Immature natural killer cell (primary cell): ENCODE results near the gene TRIM67. TPM values are rescaled to one million over a fixed set of nuclear protein-coding genes. Genes with fewer than 3 reads are reported as not detected.

Experiments
- DNase-seq, 3 donors: peaks; one replicate each; pipeline ENCODE4 v3.0.0; 2022; ENCODE audit warnings: mixed read lengths in 1 of 3
- H3K27ac Mint-ChIP-seq, 6 donors: one replicate each; pipeline ENCODE4 v1.8.0; 2020; ENCODE audit warnings: mixed read lengths in 6 of 6, mild to moderate bottlenecking in 5 of 6, inconsistent platforms in 4 of 6, moderate library complexity in 3 of 6
- H3K27me3 Mint-ChIP-seq, 3 donors: one replicate each; pipeline ENCODE4 v1.8.0; 2020 to 2021; ENCODE audit warnings: low read depth in 3 of 3, mild to moderate bottlenecking in 3 of 3, mixed read lengths in 3 of 3, moderate library complexity in 3 of 3, inconsistent platforms in 1 of 3
- H3K36me3 Mint-ChIP-seq, 3 donors: one replicate each; pipeline ENCODE4 v1.8.0; 2020; ENCODE audit warnings: mixed read lengths in 3 of 3, inconsistent platforms in 2 of 3, mild to moderate bottlenecking in 2 of 3
- H3K4me1 Mint-ChIP-seq, 2 donors: one replicate each; pipeline ENCODE4 v1.8.0; 2020; ENCODE audit warnings: inconsistent platforms in 2 of 2, mild to moderate bottlenecking in 2 of 2, mixed read lengths in 2 of 2, moderate library complexity in 1 of 2
- H3K4me3 Mint-ChIP-seq, 5 donors: one replicate each; pipeline ENCODE4 v1.8.0; 2020; ENCODE audit warnings: mild to moderate bottlenecking in 5 of 5, mixed read lengths in 5 of 5, inconsistent platforms in 3 of 5, moderate library complexity in 3 of 5
- H3K9me3 Mint-ChIP-seq, 6 donors: one replicate each; pipeline ENCODE4 v1.8.0; 2020; ENCODE audit warnings: mild to moderate bottlenecking in 6 of 6, mixed read lengths in 6 of 6, inconsistent platforms in 4 of 6, moderate library complexity in 3 of 6
- polyA plus RNA-seq, 3 donors: library from polyadenylated mRNA; unstranded; fragments of 300-500 nt; fragmentation: Illumina TruSeq; gene quantifications; one replicate each; pipeline ENCODE4 v1.2.3, GENCODE V29; 2021

TRIM67 gene
- polyA plus RNA-seq, 3 donors from 2014 or later, result not detected

GRCh38 chr1:231260351-231260750 lies 98.5 kb downstream of the TRIM67 start:
- H3K4me1 Mint-ChIP-seq, result peaks cover 0 to 13% of the 10 kb centered on the region in 2 donors

GRCh38 chr1:231264642-231265041 lies 102.8 kb downstream of the TRIM67 start:
- Mint-ChIP-seq H3K4me3 (no peak overlapping the region), H3K9me3 (no peaks in the 10 kb centered on the region)

More at GRCh38 chr1:231260351-231260750, 98.5 kb downstream of the TRIM67 start:
- no peak for DNase-seq
- no peak overlapping the region for H3K4me3 Mint-ChIP-seq
- H3K9me3 Mint-ChIP-seq, result peaks cover 0 to 2% (median 0%) of the 10 kb centered on the region in 6 donors
- H3K27me3 Mint-ChIP-seq, result peaks cover 0 to 2% (median 0%) of the 10 kb centered on the region in 3 donors
- H3K36me3 Mint-ChIP-seq, result peaks cover 39 to 70% (median 45%) of the 10 kb centered on the region in 3 donors
- no peak overlapping the region for H3K27ac Mint-ChIP-seq

GRCh38 chr1:231265379-231265778 lies 103.5 kb downstream of the TRIM67 start:
- H3K4me3 Mint-ChIP-seq, result no peak overlapping the region
- peak overlapping the region in 1 of 6 donors; percentile 66 for H3K27ac Mint-ChIP-seq
- no peaks in the 10 kb centered on the region for H3K27me3 Mint-ChIP-seq
- no peaks in the 10 kb centered on the region for H3K4me1 Mint-ChIP-seq
- DNase-seq, result no peak
- no peaks in the 10 kb centered on the region for H3K9me3 Mint-ChIP-seq
- peaks cover 32 to 64% (median 37%) of the 10 kb centered on the region in 3 donors for H3K36me3 Mint-ChIP-seq

More at GRCh38 chr1:231264642-231265041, 102.8 kb downstream of the TRIM67 start:
- no peaks in the 10 kb centered on the region for H3K27me3 Mint-ChIP-seq
- peaks cover 31 to 67% (median 38%) of the 10 kb centered on the region in 3 donors for H3K36me3 Mint-ChIP-seq
- peak overlapping the region in 1 of 6 donors; percentile 34 for H3K27ac Mint-ChIP-seq
- DNase-seq, result no peak
- no peaks in the 10 kb centered on the region for H3K4me1 Mint-ChIP-seq

- H3K27ac Mint-ChIP-seq, result peak overlapping the region in 1 of 6 donors; percentile 66
- H3K36me3 Mint-ChIP-seq, result peaks cover 28 to 61% (median 34%) of the 10 kb centered on the region in 3 donors
- no peak overlapping the region for H3K4me3 Mint-ChIP-seq
Measured at GRCh38 chr1:231266811-231267322, 105.0 kb downstream of the TRIM67 start.

More at GRCh38 chr1:231266811-231267322, 105.0 kb downstream of the TRIM67 start:
- no peaks in the 10 kb centered on the region for H3K9me3 Mint-ChIP-seq
- no peaks in the 10 kb centered on the region for H3K27me3 Mint-ChIP-seq
- H3K4me1 Mint-ChIP-seq, result no peaks in the 10 kb centered on the region
- no peak for DNase-seq

Other genes starting within 250 kb of the TRIM67 start
- 10 to 100 TPM; 11.5 to 23.5 (median 15.9) TPM for gene TTC13, start 183.2 kb upstream of the TRIM67 start, polyA plus RNA-seq
- 10 to 100 TPM; 19.6 to 28.5 (median 24.4) TPM for gene ARV1, start 183.0 kb upstream of the TRIM67 start, polyA plus RNA-seq
- 1 to 10 TPM; 4.7 to 9.5 (median 8.8) TPM for gene FAM89A, start 121.8 kb upstream of the TRIM67 start, polyA plus RNA-seq
- gene GNPAT, start 79.2 kb downstream of the TRIM67 start, polyA plus RNA-seq, result 10 to 100 TPM; 24.4 to 35.3 (median 33.6) TPM
- gene EXOC8, start 175.8 kb downstream of the TRIM67 start, polyA plus RNA-seq, result 1 to 10 TPM; 1.6 to 2.6 (median 2.0) TPM
- 10 to 100 TPM; 22.5 to 28.2 (median 25.0) TPM for gene SPRTN, start 176.2 kb downstream of the TRIM67 start, polyA plus RNA-seq